Motor neuron (in vitro differentiated cells): ENCODE measurements around the gene CTNNA2. TPM values are rescaled to one million over a fixed set of nuclear protein-coding genes. Genes with fewer than 3 reads are reported as not detected.

Experiments used
- ATAC-seq, 8 experiments: fragments of 200-7000 bp; cut with Tn5 transposase; replicated peaks in 6 of 8; 2 replicates each; pipeline ENCODE4 v1.8.0; 2021; ENCODE audit warnings: mild to moderate bottlenecking in 8 of 8, moderate library complexity in 8 of 8
- H3K27ac ChIP-seq, 2 donors: fragments of 250-450 bp; sonication (Bioruptor Pico); 2 replicates each; pipeline ENCODE4 v1.9.0; 2021; ENCODE audit warnings: antibody characterized with exemption in 2 of 2, mild to moderate bottlenecking in 2 of 2, moderate library complexity in 1 of 2
- H3K4me1 ChIP-seq, 2 donors: fragments of 250-450 bp; sonication (Bioruptor Pico); replicated peaks in 1 of 2; 2 replicates each; pipeline ENCODE4 v1.6.1; 2021; ENCODE audit warnings: antibody characterized with exemption in 2 of 2, mild to moderate bottlenecking in 2 of 2, moderate library complexity in 1 of 2
- H3K4me3 ChIP-seq, 5 donors: fragments of 250-450 bp; sonication (Bioruptor Pico); 2 replicates each; pipeline ENCODE4 v1.9.0; 2021; ENCODE audit warnings: antibody characterized with exemption in 5 of 5, mild to moderate bottlenecking in 5 of 5, moderate library complexity in 4 of 5
- WGBS, 10 experiments: fragments of 450-650 bp; shearing (Covaris generic); methylation state at CpG; one replicate each; pipeline ENCODE4 v1.0.0; 2022; 5-methylcytosine and 5-hydroxymethylcytosine counted together
- in situ Hi-C, 9 experiments: fragments of 400-800 bp; cut with MboI; loops; one replicate each; pipeline ENCODE4 v1.15.0; 2021; ENCODE audit warnings: low sequenced_read_pairs in 9 of 9, low pct_unique_long_range_greater_than_20kb in 2 of 9; ENCODE audit not compliant: unreplicated experiment in 9 of 9
- total RNA-seq, 8 experiments: library from RNA; unstranded; fragments of 300-600 nt; gene quantifications; 2 replicates each; pipeline versions ENCODE4 v1.2.3 to v1.2.4, GENCODE V29; 2022

CTNNA2 gene
- total RNA-seq, 8 experiments from 2014 or later: 0.81 to 127 (median 56.5) TPM

DNA sequence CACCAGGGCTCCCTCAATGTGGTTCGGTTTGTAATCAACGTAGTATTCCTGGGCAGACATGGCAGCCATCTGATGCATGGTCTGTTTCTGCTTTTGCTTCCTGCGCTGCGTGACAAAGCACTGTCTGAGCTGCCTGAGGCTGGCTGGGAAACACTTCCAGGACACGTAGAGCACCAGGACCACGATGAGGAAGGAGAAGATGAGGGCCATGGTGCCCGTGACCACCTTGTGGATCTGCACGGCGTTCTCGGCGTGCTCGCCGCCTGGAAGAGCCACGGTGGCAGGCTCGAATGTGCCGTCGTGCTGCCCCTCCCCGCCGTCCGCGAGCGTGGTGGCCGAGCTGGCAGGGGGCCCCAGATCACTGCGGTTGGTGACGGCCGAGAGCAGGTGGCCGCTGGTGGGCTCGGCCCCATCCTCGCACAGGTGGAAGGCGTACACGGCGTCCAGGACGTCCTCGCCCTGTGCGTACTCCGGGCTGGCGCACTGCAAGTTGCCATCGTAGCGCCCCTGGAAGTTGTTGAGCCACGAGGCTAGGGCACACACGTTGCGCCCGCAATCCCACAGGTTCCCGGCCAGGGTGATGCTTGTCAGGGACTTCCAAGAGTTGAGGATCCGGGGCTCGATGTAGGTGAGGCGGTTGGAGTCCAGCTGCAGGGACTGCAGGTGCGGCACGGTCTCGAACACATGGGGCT, 789.6 kb downstream of the CTNNA2 start:
- H3K4me3 ChIP-seq: peak overlapping the region; percentile 45 to 56 (median 51)
- no peak for ATAC-seq
- 0 to 60% (median 20%) methylated on average over 1 to 15 of the region's 50 CpGs; no CpG with 5 or more reads in 5 of the 10 experiments for WGBS, 10 experiments
- H3K4me1 ChIP-seq: peaks cover 41 to 52% of the 10 kb centered on the region in 2 donors
- no peak overlapping the region for H3K27ac ChIP-seq
- in situ Hi-C loops: no loop called here

DNA sequence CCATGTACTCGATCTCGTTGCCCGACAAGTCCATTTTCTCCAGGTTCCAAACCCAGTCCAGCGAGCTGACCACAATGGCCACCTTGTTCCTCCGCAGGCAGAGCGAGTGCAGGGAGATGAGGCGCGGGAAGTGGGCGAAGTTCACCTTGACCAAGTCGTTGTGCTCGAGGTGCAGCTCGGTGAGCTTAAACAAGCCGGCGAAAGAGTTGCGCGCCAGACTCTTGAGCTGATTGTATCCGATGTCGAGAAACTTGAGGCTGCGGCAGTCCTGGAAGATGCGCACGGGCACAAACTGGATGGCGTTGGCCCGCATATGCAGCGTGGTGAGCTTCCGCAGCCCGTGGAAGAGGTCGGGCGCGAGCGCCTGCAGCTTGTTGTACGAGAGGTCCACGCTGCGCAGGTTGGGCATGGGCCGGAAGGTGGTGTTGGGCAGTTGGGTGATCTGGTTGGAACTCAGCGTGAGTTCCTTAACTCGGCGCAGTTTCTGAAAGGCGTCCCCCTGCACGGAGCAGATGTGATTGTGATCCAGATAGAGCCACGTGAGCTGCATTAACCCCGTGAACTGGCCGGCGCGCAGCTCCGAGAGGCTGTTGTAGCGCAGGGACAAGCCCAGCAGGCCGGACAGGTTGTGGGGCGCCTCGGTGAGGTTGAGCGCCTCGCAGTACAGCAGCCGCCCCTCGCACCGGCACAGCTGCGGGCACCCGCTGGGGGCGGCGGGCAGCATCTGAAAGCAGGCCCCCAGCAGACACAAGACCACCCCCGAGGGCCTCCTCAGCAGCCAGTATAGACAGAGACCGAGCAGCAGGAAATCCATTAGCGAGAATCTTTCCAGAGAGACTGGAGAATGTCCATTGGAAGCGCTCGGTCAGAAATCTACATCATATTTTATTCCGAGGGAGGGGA, 790.4 kb downstream of the CTNNA2 start:
- in situ Hi-C loops: no loop called here
- 0 to 27% (median 20%) methylated on average over 2 to 23 of the region's 64 CpGs; no CpG with 5 or more reads in 3 of the 10 experiments for WGBS, 10 experiments
- Histone ChIP-seq H3K27ac (no peak overlapping the region), H3K4me3 (peak overlapping the region; percentile 45 to 56 (median 51)), H3K4me1 (peaks cover 41 to 52% of the 10 kb centered on the region in 2 donors)
- peak in 6 of 8 experiments; percentile 24 to 57 (median 48) for ATAC-seq

- H3K27ac ChIP-seq: peak within 1 kb of the TSS; percentile 5 to 28
- peaks cover 34 to 45% of the 10 kb centered on the region in 2 donors for H3K4me1 ChIP-seq
- H3K4me3 ChIP-seq: peak within 1 kb of the TSS; percentile 45 to 56 (median 51)
- peak in 6 of 8 experiments; percentile 63 to 85 (median 80) for ATAC-seq
- in situ Hi-C loops: no loop called here
- 0 to 1% (median 0%) methylated on average over 1 to 13 of the region's 64 CpGs; no CpG with 5 or more reads in 2 of the 10 experiments for WGBS, 10 experiments
These were observed 791.3 kb downstream of the CTNNA2 start, which contains the start of gene LRRTM1 for GRCh38 chr2:80303909-80304837. TSS of gene LRRTM1 (minus strand) at chr2:80304752. CDS start at chr2:80303819, 933 bp downstream.

DNA sequence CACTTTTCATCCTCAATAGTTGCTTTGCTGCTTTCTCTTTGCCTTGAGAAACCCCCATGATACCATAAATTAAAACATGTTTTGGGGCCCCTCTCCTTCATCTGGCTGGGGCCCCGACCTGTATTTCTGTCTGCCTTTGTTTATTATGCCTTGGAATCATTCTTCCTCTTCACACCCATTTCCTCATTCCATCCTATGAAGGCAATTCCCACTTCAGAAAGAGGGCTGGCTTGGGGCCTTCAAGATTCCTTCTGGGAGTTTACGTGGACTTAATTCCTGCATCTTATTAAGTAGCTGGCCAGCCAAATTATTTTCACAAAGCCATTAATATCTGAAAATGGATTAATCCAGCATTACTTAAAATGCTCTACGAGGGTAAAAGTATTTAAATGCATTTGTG, 798.5 kb downstream of the CTNNA2 start:
- H3K27ac ChIP-seq: no peak overlapping the region
- no peak for ATAC-seq
- WGBS, 10 experiments: 0 to 90% (median 65%) methylated on average over 1 to 3 of the region's 3 CpGs; no CpG with 5 or more reads in 1 of the 10 experiments
- peaks cover 0 to 3% of the 10 kb centered on the region in 2 donors for H3K4me1 ChIP-seq
- no peak overlapping the region for H3K4me3 ChIP-seq
- in situ Hi-C loops: no loop called here

DNA sequence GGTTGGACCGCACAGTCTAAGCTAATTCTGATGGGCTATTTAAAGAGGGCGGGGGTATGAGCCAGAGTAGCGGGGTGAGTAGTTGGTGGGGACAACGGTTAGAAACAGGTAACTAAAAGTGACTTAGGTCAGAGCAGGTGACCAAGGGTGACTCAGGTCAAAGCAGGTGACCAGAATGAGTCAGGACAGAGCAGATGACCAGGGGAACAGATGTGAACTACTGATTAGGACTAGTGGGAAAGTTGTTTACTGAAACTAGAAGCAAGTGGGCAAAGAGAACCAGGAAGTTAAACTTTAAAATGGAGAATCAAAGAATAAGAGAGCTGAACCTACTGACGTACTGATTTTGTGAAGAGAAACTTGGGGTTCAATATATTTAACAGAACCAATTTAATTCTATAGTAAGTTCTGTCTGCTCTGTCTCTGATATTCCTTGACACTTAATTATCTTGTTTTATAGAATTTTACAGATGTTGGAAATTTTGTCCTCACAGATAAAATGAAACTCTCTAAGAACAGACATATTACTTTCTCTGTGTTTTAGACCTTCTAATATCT, 799.5 kb downstream of the CTNNA2 start:
- WGBS, 10 experiments: 34 to 100% (median 91%) methylated on average over 1 to 4 of the region's 5 CpGs
- H3K4me3 ChIP-seq: no peak overlapping the region
- in situ Hi-C loops: no loop called here
- no peaks in the 10 kb centered on the region for H3K4me1 ChIP-seq
- no peak overlapping the region for H3K27ac ChIP-seq
- no peak for ATAC-seq

GRCh38 chr2:80322311-80322920, 809.6 kb downstream of the CTNNA2 start:
- Histone ChIP-seq H3K27ac (no peak overlapping the region), H3K4me1 (peaks cover 0 to 20% of the 10 kb centered on the region in 2 donors), H3K4me3 (peak overlapping the region in 2 of 5 donors; percentile 20 to 25)
- in situ Hi-C loops: no loop called here
- ATAC-seq: peak in 5 of 8 experiments; percentile 77 to 87 (median 79)
- 0 to 45% (median 17%) methylated on average over 1 to 13 of the region's 42 CpGs; no CpG with 5 or more reads in 3 of the 10 experiments for WGBS, 10 experiments

DNA sequence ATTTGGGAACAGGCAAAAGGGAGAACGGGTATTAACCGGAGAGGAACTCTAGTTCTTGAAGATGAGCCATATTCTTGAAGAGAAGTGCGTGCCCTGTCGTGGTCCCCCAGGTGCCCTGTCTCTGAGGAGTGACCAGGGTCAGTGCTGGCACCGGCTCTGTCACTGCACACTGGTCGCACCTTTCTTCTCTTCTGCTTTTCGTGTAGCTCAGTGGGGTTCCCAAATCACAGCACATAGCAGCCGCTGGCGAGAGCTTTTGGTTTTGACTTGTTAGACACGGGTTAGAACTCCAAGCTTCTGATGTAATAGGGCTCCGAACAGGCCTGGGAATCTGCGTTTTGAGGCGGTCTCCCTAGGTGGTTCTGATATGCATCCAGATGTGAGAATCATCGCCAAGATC, 810.1 kb downstream of the CTNNA2 start:
- no peak overlapping the region for H3K4me3 ChIP-seq
- 40 to 95% (median 82%) methylated on average over 3 to 10 of the region's 14 CpGs; no CpG with 5 or more reads in 3 of the 10 experiments for WGBS, 10 experiments
- no peak overlapping the region for H3K27ac ChIP-seq
- H3K4me1 ChIP-seq: peaks cover 0 to 20% of the 10 kb centered on the region in 2 donors
- no peak for ATAC-seq
- in situ Hi-C loops: no loop called here

DNA sequence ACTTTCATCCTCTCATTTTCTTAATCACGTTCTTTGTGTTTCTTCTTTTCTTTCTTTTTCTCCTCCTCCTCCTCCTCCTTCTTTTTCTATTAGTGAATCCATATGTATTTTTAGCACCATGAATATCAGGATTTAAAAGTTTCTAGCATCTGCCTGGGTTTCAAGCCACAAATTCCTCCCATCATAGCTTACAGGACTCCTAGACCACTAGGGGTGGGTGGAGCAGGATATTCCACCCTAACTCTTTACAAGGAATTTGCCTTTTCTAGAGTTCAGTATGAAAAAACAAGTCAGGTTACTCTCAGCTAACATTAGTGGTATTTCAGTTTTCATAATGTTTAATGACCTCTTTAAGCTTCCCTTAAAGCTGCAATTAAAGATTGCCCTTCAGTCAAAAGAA, 810.8 kb downstream of the CTNNA2 start:
- ATAC-seq: no peak
- WGBS, 10 experiments: 0 to 88% (median 74%) methylated on average over 1 of the region's 1 CpG; no CpG with 5 or more reads in 1 of the 10 experiments
- in situ Hi-C loops: no loop called here
- H3K4me3 ChIP-seq: no peak overlapping the region
- H3K27ac ChIP-seq: no peak overlapping the region
- H3K4me1 ChIP-seq: peaks cover 0 to 20% of the 10 kb centered on the region in 2 donors

- Histone ChIP-seq H3K27ac (no peak overlapping the region), H3K4me3 (no peak overlapping the region)
These were observed 811.7 kb downstream of the CTNNA2 start for GRCh38 chr2:80324525-80324924.

DNA sequence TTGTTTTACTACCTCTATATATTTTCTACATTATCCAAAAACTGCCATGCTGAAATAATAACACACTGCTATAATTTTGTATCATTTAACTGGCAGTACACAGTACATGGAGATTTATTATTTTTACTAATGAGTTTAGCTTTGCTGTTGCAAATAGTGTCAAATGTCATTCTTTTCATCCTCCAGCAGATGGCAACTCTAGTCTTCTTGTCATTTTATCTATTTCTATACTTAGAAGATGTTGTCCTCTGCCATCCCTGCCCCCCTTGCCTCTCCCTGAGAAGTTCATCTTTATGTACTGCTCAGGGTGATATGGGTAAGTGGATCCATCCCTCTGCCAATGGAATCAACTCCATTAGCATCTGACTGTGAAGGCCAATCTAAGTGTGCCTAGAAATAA, 813.4 kb downstream of the CTNNA2 start:
- H3K27ac ChIP-seq: no peak overlapping the region
- in situ Hi-C loops: no loop called here

More at GRCh38 chr2:80324525-80324924, 811.7 kb downstream of the CTNNA2 start:
- WGBS, 10 experiments: 11 to 69% (median 40%) methylated on average over 1 to 3 of the region's 3 CpGs; no CpG with 5 or more reads in 1 of the 10 experiments
- H3K4me1 ChIP-seq: peaks cover 0 to 20% of the 10 kb centered on the region in 2 donors
- in situ Hi-C loops: no loop called here
- no peak for ATAC-seq

DNA sequence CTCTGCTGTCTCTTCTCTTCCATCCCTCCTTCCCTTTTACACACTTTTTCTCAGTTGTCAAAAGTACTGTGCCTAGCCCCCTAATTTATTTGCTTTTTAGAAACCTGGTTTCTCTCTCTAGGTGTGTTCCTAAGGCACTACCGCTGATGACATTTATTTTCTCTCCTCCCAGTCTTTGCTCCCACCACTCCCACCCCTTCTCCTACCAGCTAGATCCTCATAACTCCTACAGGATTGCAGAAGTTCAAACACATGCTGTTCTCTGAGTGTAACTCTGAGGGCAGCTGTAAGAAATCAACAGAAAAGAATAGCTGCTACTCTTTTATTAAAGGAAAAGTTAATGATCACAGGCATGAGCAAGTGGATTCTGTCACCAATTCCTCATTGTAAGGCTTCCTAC, 814.0 kb downstream of the CTNNA2 start:
- H3K4me1 ChIP-seq: peaks cover 0 to 19% of the 10 kb centered on the region in 2 donors
- no peak overlapping the region for H3K27ac ChIP-seq
- 0 to 80% (median 43%) methylated on average over 1 of the region's 1 CpG; no CpG with 5 or more reads in 4 of the 10 experiments for WGBS, 10 experiments
- ATAC-seq: no peak
- H3K4me3 ChIP-seq: no peak overlapping the region
- in situ Hi-C loops: no loop called here

More for the DNA sequence above, 813.4 kb downstream of the CTNNA2 start:
- H3K4me1 ChIP-seq: peaks cover 0 to 26% of the 10 kb centered on the region in 2 donors
- H3K4me3 ChIP-seq: no peak overlapping the region
- peak in 5 of 8 experiments; percentile 24 to 63 (median 45) for ATAC-seq
